Ecto neural progenitor cell (in vitro differentiated cells): ENCODE measurements around the gene NBPF3.

Experiments
- DNase-seq: peaks from one replicate; pipeline ENCODE4 v3.0.0-alpha.2; 2018; ENCODE audit warnings: low spot score

NBPF3 gene

DNA sequence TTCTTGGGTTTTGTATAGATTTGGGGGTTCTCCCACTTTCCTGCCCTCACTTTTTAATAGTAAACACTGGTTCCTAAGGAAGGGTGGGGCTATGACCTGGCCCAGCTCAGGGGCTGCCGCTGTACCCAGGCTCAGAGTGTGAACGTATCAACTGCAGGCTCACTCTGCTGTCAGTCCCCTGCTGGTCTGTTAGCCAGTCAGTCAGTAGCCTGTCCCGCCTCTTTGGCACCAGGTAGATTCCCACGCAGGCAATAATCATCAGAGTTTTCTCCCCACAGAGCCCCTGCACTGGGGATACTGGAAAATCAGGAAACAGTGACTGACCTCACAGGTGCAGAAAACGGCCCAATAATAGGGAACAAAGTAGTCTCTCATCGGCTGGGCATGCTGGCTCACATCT lies 54.3 kb downstream of the NBPF3 start:
- no peak for DNase-seq

DNA sequence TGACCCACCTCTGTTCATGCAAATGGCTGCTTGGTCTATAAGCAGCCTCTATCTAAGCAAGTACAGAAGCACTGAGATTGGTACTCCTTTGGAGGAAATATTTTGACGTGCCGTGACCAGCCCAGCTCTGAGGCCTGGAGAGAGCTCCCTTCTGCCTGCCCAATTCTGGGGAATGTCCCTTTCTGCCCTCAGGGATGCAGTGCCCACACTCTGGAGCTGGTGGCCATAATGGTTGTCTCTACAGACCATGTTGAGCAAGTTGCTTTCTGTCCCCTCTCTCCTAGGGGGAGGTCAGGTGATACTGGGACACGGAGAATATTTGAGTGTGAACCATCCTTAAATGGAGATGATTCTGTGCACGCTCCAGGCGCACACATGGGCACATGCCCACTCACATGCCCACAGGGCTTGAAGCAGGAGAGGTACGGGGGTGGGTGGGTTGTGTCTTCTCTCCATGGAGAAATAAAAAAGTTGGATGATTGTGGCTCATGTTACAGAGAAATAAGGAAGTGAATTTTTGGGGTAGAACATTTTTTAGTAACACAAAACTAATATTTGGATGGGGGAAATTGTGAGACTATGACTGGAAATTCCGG lies 55.4 kb downstream of the NBPF3 start:
- DNase-seq, result no peak

DNA sequence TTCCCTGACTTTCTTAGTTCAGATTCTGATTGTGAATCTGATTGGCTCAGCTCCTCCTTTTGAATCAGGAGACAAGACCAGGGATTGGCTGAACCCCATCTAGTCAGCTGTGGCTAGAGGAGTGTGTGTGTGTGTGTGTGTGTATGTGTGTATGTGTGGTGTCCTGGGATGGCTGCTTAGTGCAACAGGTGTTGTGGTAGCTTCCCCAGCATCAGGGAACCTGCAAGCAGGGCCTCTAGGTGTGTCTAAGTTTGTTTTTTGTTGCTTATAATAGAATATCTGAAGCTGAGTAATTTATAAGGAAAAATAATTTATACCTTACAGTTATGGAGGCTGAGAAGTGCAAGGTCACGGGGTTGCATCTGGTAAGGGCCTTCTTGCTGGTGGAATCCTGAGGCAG lies 56.1 kb downstream of the NBPF3 start:
- no peak for DNase-seq

DNA sequence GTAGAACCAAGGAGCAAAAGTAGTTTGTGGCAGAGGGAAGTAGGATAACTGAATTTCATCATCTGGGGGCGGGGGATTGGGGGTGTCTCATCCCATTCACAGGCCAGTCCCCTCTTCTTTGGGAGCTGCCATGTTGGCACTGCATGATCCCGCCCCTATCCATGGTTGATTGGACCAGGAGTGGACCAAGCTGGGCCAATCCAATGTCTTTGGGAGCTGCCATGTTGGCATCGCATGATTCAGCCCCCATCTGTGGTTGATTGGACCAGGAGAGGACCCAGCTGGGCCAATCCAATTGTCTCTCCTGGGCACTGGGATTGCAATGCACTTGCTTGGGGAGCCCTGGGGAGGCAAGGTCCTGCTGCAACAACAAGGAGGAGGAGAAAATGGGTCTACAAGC lies 56.9 kb downstream of the NBPF3 start:
- DNase-seq, result no peak

DNA sequence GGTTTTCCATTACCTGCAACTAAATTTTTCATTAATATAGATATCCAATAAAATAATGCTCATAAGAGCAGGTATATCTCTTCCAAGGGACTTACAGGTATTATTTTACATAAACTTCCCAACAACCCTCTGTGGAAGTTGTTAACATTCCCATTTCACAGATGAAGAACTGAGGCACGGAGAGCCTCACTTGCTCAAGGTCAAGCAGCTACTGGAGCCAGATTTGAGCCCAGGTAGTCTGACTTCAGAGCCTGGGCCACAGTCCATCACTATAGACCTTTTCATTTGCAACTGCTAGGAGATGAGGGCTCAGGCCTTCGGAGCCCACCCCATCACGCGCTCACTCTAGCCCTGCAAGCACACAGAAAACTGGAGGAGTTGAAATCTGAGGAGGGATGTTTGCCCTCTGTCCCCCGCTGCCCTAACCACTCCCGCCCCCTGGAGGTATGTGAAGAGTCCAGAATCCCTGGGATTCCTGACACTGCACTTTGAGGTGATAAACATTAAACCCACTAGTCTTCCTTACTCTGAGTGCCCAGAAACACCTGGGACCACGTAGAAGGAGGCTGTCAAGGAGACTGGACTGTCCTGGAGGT lies 57.6 kb downstream of the NBPF3 start:
- DNase-seq, result no peak

DNA sequence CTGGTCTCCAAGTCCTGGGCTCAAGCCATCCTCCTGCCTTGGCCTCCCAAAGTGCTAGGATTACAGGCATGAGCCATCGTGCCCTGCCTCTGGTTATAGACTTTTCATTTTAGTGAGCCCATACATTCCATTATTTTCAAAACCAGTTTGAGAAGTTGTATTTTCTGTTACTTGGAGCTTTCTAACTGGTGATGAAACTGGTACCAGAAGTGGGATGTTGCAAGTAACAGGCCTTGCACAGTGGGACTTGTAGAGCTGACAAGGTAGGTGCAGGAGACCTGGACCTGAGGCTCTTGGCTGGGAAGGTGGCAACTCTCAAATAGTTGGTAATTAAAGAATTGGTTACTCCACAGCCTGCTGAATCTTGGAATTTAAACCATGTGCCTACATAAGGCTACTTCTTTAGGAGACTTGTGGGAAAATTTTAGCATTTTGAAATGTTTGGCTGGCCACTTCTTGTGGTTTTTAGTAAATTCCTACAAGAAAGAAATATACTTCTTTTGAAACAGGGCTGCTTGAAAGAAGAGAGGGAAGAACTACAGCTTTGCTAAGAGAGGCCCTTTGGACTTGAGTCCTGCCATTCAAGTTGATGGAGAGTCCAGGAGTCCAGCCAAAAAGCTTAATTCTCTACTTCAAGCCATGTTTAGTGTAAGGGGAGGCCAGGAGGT lies 59.5 kb downstream of the NBPF3 start:
- no peak for DNase-seq

DNA sequence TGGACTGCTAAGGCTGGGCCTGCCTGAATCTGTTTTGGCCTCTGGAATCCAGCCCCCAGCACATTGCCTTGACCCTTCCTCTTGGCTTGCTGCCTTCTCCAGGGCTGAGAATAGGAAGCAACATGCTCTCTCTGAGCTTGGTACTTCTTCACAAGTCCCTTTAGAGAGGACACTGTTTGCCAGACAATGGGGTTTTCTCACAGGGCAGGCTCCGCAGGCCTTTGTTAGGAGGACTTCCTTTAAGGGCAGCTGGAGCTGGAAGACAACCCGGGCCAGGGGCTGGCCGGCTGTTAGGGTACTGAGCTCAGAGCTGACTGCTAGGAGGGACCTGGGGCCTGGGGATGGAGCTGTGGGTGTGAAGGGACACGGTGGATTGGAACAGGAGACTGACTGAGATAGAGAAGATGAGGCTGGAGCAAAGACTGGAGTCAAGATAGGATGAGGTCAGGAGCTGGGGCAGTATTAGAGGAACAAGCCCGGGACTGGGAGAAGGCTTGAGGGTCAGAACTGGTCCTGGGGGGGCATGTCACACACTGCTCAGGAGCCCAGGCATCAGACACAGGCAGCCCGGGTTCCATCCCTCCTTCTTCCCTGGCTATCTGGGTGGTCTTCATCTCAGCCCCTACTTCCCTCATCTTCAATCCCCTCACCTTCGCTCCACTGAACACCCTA lies 63.9 kb downstream of the NBPF3 start:
- DNase-seq, result no peak

DNA sequence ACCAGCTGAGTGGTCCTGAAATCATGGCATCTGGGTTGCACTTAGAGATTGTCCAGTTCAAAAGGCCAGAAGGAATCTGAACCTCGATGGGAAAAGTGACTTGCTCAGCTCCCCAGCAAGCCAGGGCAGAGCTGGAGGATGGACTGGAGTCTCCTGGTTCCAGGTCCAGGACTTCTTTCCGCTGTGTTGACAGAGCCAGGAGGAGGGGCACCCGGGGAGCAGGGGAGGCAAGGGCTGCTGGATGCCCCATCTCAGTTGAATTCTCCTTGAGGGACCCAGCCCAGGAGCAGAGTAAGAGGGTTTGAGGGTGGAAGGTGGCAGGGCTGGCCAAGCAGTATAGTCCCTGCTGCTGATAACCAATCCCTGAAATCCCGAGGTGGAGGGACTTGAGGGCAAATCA lies 66.9 kb downstream of the NBPF3 start:
- no peak for DNase-seq

DNA sequence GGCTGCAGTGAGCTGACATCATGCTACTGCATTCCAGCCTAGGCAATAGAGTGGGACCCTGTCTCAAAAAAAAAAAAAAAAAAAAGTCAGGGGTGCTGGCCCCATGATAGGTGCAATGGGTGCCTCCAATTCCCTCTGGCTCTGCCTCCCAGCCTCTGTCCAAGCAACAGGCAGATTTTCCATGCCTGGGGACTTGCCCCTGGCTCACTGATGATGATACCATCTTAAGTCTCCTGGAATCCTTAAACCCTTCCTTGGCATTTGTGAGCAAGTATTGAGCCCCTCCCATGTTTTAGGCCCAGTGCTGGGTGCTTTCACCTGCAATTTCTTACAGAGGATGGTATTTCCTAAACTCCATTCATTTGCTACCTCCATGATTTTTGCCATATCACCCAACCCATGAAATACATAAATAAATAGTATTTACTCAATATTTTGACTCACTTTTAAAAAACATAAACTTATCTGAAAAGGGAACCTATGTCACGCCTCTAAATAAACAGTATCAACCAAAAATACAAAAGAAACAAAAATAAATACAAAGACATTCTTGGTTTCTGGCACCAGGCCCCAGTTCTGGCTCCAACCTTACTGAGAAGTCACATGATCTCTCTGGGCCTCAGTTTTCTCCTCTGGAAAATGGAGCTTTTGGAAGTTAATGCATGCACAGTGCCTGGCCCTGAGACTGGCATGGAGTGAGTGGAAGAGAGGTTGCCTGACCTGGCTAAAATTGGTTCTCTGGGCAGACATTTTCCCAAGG lies 67.8 kb downstream of the NBPF3 start:
- DNase-seq, result no peak

DNA sequence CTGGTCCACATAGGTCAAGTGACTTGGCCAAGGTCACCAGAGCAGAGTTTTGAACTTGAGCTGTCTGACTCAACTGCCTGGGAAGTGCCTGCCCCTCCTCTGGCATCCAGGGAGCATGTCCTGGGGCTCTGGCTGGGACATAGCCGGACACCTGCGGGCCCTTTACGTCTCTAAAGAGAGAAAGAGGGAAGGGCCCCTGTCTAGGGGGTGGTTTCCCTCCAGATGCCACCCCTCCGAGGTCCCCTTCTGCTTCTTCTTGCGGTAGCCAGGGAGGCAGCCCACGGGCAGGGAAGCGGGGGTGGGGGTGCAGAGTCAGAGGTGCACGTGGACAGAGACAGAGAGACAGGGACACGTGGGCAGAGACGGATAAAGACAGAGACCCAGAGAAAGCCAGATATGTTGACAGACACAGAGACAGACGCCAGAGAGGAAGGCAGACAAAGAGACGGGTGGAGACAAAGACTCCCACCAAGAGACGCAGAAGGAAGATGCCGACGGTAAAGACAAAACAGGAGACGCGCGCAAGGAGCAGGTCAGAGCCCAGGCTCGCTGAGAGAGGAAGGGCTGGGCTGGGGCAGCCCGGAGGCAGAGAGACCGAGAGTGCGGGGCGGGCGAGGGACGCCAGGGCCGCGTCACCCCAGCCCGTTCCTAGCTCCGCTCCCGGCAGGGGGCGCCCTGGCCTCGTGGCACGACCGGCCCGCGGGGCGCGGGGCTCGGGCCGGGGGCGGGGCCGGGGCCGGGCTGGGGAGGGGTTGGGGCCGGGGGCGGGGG lies 68.8 kb downstream of the NBPF3 start:
- peak; percentile 92 for DNase-seq

DNA sequence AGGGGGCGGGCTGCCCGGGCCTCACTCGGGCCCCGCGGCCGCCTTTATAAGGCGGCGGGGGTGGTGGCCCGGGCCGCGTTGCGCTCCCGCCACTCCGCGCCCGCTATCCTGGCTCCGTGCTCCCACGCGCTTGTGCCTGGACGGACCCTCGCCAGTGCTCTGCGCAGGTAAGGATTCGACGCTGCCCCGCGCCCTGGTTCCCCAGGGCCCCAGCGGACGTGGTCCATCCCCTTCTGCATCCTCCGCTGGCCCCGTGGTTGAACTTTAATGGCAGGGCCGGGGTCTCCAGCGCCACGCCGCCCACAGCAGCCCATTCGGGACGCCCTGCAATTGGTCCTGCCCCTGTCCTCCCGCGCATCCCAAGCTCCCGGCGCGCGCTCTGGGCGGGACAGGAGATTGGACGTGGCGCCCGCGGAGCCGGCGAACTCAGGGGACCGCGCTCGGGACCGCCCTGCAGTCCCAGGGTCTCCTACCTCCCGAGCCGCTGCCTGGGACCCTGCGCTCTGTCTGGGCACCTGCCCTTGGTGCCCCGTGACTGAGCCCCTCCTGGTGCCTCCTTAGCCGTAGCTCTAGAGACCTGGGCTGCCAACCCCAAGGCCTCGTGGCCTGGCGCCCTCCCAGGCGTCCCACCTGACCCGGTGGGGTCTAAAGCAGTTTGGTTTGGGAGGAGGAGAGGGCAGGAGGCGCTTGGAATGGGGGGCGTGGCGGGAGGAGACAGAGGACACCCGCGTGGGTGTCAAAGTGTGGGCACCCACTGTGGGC lies 69.6 kb downstream of the NBPF3 start, which contains the start of gene ALPL:
TSS of gene ALPL (plus strand) at position 73 of the 762 bp plus-strand sequence. CDS start 44,659 bp downstream, outside the sequence.
- DNase-seq, result no peak

DNA sequence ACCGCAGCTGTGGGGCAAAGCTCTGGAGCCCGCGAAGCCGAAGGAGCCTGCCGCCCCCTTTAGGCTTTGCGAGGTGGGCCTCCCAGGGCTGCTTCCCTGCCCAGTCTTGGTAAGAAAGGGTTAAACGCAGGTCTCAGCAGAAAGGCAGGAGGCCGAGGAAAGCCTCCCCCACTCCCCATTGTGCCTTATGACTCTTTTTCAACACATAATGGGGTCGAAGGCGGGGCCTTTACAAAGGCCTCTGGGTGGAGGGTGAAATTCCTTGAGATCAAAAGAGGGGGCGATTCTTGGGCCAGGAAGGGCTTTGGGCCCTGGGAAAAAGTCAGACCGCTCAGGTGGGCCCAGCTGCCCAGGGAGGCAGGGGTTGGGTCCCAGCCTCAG lies 70.2 kb downstream of the NBPF3 start:
- DNase-seq, result peak; percentile 65

DNA sequence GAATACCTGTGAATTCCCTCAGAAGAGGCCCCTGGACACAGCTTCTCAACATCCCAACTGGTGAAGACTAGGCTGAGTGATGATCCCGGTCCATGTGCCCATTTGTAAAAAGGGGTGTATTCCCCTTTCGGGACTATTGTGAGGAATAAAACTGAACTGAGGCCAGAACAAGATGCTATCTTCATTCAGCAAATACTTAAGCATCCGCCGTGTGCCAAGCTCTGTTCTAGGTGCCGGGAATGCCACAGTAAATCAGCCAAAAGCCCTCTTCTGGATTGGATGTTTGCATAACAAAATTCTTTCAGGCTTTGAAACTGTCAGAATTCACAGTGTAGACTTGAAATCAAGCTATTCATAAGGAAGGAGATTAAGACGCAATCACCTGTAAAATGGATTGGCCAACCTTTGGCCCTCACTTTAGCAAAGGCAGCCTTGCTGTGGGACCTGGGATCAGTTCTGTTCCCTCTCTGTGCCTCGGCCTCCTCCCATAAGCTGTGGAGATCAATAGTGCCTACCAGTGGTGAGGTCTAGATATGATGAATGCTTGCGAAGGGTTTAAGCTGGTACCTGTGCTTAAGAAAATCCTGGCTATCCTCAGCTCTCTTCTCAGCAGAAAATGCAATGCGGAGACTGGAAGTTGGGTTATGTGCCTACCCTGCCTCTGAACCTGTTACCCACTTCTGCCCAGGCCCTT lies 71.1 kb downstream of the NBPF3 start:
- DNase-seq, result no peak

DNA sequence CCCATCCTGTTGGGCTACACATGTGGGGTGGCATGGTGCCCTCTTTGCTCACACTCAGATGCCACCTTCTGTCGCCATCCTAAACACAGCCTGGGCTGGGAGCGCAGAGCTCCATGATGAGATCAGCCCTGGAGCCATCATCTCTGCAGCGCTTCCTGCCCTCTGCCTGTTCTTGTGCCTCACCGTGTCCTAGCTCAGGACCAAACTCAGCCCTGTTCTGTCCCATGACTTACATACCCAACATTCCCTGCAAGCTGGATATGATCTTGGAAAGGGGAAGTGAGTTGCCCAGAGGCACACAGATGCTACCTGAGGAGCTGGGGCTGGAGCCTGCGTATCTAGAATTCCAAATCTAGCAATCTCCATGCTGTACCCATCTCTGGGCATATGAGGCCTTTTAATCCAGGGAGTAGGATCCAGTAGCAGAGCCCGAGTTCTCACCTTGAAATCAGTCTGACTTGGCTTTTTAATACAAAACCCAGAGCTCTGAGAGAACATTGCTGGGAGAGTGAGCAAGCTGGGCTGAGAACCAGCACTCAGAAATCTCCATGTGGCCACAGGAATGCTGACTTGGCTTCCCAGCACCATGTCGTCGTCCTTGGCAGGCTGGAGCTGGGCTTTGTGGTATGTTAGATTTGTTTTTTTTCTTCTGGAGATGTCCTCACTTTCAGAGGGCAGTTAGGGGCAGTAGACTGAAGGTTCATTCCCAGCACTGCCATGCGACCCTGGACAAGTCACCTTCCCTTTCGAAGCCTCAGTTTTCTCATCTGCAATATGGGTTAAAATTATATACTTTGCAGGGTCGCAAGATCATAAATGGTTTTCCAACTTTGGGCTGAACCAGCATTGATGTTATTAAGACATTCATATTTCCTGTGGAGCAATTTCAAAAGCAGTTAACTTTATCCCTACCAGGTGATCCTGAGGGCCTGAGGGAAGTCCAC lies 71.9 kb downstream of the NBPF3 start:
- DNase-seq, result no peak

DNA sequence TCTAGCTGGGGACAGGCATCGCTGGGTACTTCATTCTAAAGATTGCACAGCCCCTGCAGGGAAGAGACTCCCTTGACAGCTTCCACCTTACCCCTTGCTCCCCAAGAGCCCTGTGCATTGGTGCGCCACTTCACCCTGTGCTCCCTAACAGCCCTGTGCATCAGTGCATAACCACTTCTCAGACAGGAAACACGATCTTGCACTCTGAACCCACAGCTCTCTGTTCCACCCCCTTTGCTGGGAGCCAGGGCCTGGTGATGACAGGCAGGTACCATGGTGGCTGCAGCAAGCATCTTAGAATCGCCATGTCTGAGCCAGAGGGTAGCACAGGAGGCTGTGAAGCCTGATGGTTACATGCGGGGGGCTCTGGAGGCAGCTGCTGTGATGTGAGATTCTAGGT lies 74.3 kb downstream of the NBPF3 start:
- DNase-seq, result no peak

DNA sequence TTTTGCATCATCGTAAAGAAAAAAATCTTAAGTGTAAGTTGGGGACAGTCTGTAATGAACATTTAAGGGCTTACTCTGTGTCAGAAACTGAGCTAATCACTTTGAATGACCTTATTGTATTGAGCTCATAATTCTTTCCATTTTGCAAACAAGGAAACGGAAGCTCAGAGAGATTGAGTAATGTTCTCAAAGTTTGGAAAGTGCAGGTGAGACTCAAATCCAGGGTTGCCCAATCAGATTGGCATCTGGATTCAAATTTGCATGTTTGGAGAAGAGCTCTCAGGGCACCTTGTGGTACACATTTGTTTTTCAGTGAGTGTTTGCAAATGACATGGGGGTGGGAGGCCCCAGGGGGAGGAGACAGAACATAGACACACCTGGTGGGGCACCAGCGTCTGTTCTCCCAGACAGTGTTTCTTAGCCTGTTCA lies 77.2 kb downstream of the NBPF3 start:
- no peak for DNase-seq

DNA sequence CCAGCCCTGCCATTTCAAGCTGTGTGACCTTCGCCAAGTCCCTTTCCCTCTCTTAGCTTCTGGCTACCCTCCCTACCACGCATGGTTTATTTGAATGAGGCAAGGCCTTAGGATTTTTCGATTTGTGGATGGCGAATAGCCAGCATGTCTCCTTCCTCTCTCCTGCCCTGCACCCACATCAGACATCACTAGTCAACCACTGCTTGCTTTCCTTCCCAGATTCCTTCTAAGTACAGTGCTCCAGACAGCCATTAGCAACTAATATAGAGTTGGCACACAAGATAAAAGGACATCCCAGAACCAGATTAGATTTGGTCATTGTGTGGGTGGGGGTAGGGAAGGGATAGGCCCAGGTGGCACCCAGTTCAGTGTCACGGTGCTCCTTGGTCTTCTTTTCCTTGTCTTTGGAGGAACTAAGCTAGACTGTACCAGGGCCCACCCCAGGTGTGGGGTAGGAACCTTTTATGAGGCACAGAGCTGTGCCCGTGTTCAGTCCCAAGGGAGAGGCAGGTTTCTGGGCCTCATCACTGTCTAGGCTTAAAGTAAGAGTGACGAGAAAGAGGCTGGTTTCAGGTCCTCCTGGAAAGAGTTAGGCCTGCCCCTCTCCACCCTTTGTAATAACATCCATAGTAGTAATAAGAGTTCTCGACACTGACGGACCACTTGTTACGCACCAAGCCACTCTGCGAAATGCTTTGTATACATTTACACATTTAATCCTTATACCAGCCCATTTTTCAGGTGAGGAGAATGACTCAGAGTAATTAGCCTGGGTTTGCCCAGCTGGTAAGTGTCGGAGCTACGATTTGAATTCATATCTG lies 77.9 kb downstream of the NBPF3 start:
- DNase-seq, result no peak

DNA sequence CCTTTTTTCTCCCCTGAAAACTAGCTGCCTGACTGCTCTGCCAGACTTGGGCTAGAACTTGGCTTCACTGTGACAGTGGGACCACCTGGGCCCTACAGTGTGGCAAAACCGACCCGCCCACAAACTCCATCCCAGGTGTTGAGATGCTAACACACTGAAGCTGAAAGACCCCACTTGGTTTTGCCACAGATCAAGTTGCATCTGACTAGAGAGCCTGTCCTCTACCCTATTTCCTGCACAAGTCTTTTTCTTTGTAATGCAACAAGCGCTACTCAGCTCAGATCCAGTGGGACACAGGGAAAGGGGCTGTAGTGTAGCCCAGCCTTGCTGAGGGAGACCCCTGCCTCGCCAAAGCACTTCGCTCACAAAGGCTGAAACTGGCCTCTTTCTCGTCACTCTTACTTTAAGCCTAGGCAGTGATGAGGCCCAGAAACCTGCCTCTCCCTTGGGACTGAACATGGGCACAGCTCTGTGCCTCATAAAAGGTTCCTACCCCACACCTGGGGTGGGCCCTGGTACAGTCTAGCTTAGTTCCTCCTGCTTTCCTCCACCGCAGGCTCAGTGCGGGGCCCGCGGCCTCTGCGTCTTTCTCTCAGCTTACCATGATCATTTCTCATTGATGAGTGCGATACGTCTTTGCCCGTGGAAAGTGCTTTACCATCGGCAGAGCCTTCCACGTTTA lies 79.0 kb downstream of the NBPF3 start:
- no peak for DNase-seq
